Measurements from ENCODE around the gene MLKL.
"Not testable (repeated sequence)": the region's sequence is repeated elsewhere in the genome, so short reads cannot be mapped to it uniquely, and the experiment has no call there.

MLKL gene

DNA sequence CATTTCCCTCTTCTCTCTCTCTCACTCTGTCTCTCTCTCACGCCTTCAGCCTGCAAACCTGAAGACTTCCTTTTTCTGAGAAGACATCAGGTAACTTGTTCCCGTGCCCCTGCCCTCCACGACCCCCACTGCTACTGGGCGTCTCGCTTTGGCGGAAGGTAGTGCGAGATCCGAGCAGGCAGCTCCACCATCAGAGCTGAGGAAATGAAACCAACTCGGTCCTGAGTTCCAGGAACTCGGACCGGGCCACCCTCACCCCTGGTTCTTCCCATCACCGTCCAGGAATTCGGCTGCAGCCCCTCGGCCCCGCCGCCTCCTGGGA, 585 bp downstream of the MLKL start:
- DNase-seq (ENCODE audit: low read depth in 2 of 2), result peak in 1 of 2 donors; percentile 14

DNA sequence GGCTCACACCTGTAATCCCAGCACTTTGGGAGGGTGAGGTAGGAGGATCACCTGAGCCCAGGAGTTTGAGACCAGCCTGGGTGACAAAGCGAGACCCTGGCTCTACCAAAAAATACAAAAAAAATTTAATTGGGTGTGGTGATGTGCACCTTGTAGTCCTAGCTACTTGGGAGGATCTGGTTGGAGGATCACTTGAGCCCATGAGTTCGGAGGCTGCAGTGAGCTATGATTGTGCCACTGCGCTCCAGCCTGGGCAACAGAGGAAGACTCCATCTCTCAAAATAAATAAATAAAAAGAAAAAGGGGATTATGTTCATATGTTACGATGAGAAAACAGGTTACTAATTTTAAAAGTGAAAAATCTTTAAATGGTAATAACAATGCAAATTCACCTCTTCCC, 996 bp downstream of the MLKL start:
- DNase-seq (ENCODE audit: low read depth in 2 of 2), result no peak

DNA sequence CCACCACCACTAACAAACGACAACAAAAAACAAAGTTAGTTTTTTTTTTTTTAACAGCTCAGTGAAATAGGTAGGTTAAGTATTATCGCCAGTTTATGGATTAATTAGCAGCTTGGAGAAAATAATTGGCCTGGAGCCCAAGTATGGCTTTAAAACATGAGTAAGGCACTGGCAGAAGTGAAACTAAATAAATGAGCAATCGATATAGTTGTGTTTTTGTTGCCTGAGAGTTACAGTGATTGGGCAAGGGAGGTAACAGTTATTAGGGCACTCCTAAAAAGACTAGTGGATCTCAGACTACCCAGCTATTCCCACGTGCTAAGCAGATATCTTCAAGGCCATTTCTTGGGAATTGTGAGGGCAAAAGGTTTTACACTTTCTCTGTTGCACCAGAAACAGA, 2.4 kb downstream of the MLKL start:
- no peak for DNase-seq (ENCODE audit: low read depth in 2 of 2)

DNA sequence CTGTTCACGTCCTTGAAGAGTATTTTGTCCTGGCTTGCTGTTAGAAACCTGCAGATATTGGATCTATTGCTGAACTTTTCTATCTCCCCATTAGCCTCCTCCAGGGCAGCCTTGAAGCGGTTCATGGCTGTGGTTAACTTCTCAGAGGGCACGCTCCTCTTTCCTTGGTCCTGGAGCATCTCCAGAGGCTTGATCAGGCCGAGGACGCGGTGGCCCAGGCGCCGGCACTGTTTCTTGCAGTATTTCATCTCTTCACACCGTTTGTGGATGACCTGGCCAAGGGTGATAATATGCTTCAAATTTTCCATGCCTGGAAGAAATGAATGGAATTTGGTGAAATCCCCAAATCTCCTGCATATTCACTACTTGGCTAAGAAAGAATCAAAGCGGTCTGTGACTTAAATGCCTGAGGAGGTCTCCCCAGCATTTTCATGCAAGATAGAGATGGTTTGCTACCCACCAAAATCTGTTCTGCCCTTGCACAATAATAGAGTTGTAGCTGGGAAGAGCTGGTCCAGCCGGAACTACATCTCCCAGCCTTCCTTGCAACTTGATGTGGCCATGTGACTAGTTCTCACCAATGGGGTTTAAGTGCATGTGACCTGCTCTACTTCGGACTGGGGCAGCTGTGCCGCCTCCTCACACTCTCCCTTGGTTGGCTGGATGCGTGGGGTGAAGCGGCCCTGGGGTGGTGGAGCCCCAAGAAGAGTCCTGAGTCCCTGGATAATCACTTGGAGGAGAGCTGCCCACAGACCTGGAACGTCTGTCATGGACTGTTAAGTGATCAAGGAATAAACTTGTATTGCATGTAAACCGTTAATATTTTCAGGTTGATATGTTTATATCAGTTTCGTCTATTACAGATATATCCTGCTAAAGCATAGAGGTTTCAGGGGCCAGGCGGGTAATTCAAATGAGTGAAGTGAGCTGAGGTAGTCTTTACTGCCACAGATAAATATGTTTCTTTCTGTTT, 4.9 kb downstream of the MLKL start:
- peak; percentile 32 to 53 for DNase-seq (ENCODE audit: low read depth in 2 of 2)

DNA sequence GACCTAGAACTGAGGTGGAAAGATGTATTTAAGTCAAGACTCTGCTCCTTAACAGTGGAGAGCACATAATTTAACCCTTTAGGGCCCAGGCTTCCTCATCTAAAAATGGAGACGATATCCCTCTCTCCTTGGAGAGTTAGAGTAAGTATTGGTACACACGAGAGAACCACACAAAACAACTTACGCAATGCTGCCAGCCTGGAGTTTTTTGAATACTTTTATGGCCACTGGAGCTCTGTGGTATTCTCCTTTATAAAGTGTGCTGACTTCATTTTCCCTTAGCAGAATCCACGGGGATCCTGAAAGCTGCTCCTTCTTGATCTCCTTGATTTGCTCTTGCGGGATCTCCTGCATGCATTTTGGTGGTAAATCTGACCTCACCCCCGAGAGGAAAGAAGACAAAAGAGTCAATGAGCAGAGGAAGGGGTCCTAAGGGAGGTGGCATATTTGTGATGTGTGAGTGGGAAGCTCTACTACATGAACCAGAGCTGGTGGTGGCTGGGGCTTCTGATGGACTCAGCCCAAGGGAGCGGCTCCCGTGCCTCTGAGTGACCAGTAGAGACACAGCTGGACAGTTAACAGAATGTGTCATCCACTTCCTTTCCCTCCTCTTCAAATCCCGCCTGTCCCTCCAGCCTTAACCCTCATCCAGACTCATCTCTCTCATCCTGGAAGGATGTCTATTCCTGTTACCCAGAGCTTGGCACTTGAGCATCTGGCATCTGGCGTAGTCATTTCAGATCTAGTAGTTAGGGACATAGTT, 9.4 kb downstream of the MLKL start:
- DNase-seq (ENCODE audit: low read depth in 2 of 2), result no peak

DNA sequence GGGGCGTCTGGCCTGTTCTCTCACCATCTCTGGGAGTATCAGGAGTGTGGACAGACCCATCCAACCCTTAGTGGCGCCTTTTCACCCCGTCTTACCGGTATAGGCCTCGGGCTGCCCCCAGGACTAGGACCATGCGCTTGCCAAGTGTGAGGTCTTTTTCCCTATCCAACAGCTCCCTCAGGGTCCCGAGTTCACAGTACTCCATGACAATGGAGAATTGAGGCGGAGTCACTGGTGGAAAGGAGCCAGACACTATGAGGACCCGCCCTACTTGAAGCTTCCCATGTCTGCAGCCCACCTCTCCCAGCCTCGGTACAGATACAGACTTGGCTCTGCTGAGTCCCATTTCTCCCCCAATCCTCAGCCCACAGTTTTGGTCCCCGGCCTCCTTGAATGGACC, 18.1 kb downstream of the MLKL start:
- DNase-seq (ENCODE audit: low read depth in 2 of 2), result no peak

DNA sequence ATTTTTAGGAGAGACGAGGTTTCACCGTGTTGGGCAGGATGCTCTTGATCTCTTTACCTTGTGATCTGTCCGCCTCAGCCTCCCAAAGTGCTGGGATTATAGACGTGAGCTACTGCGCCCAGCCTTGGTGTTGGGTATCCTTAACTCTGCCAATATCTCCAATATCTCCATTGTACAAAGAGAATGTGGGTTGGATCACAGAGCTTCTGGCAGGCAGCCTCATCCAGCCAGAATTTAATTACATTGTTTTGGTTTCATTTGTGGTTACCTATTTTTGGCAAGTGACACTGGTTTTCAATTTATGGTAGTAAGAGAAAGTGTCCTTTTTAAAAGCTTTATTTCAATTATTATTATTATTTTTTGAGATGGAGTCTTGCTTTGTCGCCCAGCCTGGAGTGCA, 20.0 kb downstream of the MLKL start:
- no peak for DNase-seq (ENCODE audit: low read depth in 2 of 2)

DNA sequence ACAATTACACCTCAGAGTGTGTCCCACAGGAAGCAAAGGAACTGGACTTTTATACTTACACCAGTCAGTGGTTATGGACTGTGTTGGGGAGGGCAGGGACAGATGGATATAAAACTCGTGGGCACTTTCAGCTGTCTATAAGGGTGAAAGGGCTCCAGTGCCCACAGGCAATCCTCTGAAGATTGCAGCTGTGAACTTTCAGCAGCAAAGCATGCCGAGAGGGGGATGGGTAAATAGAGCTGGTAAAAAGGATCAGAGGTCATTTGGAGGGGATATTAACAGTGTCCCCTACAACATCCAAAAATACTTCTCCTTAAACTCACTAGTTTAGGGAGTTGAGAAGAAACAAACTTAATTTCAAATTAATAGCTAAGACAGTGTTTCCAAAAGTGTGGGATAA, 20.7 kb downstream of the MLKL start:
- DNase-seq (ENCODE audit: low read depth in 2 of 2), result no peak

DNA sequence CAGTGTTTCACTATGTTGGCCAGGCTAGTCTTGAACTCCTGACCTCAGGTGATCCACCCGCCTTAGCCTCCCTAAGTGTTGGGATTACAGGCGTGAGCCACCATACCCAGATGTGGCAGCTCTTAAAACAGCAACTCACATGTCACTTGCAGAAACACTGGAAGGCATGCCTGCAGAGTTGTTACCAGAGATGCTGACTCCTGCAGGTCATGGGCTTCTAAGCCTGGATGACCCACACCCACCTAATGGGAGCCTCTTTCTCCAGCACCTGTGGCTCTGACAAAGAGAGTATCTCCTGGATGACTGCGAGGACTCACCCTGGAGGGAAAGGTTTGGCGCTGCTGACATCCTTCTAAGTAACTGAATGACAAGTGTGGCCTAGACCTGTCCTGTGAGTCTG, 22.8 kb downstream of the MLKL start:
- DNase-seq (ENCODE audit: low read depth in 2 of 2), result no peak

DNA sequence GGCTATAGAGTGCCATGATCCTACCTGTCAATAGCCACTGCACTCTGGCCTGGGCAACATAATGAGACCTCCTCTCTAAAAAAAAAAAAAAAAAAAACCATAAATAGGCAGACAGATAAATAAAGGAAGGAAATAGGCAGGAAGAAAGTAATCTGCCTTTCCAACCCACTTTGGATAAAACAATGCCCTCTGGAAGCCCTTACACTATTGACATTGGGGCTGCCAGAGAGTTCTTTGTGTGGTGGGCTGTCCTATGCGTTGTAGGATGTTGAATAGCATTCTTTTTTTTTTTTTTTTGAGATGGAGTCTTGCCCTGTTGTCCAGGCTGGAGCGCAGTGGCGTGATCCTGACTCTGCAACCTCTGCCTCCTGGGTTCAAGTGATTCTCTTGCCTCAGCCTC, 26.8 kb downstream of the MLKL start:
- DNase-seq (ENCODE audit: low read depth in 2 of 2), result no peak

DNA sequence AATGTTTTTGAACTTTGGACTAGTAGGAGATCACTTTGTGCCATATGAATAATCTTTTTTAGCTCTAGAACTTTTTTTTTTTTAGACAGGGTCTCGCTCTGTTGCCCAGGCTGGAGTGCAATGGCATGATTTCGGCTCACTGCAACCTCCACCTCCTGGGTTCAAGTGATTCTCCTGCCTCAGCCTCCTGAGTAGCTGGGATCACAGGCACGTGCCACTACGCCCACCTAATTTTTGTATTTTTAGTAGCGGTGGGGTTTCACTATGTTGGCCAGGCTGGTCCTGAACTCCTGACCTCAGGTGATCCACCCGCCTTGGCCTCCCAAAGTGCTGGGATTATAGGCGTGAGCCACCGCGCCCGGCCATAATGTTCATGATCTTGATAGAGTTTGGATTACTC, 31.8 kb downstream of the MLKL start:
- not testable (repeated sequence) for DNase-seq (ENCODE audit: low read depth in 2 of 2)

DNA sequence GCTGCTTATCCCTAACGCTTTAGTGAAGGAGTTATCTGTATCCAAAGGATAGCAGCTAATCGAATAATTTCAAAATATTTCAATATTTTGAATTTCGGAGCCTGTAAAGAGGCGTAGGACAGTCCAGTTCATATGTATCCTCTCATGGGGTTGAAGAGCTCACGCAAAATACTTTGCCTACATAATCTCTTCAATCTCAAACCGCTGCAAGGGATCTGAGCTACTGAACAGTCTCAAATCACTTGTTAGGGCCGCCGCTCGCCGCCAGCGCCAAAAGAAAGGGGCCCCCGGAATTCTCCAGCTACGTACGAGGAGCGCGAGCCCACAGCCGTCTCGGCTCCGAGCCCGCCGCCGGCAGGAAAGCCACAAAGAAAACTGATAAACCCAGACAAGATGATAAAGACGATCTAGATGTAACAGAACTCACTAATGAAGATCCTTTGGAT, 33.4 kb downstream of the MLKL start:
- DNase-seq (ENCODE audit: low read depth in 2 of 2), result peak; percentile 7 to 15

DNA sequence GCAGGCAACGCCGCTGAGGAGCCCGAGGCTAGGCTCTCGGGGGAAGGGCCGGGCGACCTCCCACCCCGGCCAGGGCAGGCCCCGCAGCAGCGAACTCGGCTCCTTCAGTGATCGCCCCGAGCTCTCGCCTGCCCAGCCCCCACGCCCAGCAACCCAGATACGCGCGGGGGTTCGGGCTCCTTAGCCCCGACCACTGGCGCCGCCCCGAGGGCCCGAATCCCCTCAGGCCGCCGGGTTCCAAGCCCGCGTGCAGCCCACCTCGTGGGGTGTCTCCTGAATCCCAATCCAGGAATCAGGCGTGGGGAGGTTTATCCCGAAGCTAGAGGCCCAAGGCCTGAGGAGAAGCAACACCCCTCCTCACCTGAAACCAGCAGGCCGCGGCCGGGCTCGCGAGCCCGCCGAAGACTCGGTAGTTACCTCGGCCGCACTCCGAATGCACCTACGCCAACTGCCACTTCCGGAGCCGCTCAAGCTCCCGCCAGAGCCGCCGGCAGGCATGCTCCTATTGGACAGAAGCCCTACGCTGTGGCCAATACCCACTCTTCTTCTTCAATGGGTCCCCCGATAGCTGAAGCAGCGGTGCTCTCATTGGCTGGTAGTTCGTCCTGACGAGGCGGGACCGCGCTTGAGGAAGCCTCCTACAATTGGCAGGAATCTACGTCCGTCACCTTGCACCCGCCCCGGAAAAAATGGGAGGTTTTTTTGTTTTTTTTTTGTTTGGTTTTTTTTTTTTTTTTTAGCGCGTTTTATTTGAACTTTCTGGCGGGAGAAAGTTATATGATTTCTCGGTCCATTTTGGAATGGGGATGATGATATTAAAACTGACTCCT, 34.0 kb downstream of the MLKL start, which contains the start of gene RFWD3:
RFWD3 (minus strand) TSS at position 453 of the 830 bp plus-strand sequence. CDS start 5,428 bp downstream, outside the sequence.
- DNase-seq (ENCODE audit: low read depth in 2 of 2), result peak; percentile 94 to 97

DNA sequence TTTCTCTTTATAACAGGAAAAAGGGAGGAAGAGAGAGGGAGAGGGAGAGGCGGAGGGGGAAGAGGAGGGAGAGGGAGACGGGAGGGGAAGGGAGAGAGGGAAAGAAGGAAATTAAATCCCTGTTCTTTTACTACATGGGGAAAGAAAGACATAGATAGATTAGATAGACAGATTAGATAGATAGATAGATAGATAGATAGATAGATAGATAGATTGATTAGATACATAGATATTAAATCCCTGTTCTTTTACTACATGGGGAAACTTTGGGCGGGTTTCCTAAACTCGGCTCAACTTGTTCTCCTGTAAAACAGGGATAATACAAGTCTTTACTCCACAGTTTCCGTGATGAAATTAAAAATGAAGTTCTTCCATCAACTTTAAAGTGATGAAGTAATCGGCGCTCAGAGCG, 34.6 kb downstream of the MLKL start:
- no peak for DNase-seq (ENCODE audit: low read depth in 2 of 2)

DNA sequence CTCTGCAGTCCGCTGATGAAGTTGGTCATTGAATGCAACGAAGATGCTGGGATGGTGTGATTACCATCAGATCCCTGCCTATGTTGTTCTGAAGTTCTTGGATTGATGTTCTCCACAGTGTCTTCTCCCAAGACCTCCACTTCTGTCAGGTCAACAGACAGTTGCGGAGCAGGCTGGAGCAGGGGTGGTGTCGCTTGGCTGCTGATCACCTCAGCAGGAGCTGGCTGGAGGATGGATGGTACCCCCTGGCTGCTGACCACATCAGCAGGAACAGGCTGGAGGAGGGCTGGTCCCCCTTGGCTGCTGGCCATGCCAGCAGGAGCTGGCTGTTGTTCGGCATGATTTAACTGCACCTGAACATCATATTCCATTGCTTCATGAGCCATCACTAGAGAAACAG, 39.6 kb downstream of the MLKL start:
- DNase-seq (ENCODE audit: low read depth in 2 of 2), result no peak

DNA sequence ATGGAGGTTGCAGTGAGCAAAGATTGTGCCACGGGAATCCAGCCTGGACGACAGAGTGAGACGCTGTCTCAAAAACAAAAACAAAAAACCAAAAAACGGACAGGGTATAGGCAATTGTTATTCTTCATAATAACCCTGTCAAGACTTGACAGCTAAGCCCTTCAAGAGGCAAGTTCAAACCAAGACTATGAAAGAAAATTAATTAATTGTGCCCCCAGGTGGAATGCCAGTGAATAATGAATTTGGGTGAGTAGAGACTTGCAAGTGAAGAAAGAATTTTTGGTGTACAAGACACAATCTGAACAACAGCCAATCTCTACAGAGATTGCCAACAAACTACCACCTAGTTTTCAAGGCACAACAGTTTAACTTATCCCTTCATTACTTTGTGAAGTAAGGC, 40.3 kb downstream of the MLKL start:
- DNase-seq (ENCODE audit: low read depth in 2 of 2), result no peak

DNA sequence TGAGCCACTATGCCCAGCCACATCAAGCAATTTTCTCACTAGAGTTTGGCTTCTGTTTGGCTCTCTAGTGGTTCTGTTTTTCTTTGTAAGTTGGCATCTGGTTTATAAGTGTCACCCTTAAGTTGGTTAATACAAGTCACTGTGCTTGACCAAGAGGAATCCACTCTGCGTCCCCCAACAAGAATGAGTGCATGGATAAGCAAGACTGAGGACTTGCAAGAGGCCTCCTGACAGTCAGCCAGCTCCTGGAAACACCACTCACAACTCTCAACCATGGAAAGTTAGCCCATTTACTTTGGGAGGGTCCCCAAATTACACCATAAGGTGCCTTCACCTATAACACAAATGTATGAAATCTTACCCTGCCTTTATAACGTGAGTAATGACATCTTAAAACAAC, 41.6 kb downstream of the MLKL start:
- DNase-seq (ENCODE audit: low read depth in 2 of 2), result no peak

DNA sequence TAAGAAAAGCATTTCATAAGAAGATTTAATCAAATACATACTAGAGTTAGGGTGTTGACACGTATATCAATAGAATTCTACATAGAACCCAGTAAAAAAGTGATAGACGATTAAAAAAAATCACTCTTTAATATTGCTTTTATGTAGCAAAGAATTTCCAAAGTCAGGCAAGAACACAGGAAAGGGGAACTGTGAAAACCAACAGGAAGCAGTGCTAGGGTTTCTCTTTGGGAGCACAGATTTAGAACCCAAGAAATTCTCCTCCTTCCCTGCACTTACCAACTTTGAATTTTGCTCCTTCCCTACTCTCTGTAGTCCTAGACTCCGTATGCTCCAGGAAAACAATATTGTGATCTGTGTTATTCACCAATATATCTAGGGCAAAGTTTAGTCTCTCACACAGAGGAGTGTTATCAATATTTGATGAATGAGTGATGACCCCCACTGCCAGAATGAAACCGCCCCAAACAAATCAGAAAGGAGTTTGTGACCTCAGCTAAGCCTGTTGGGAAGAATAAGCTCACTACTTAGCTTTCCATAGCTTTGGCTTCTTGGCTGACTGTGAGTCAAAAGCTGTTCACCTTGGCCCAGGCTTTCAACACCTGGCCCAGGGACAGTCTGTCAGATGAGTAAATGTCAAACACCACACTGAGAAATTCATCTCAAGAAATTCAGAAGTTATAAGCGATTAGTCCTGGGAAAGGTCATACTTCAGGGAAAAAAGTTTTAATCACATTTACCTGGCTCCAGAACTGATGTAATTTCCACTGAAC, 42.6 kb downstream of the MLKL start:
- no peak for DNase-seq (ENCODE audit: low read depth in 2 of 2)

DNA sequence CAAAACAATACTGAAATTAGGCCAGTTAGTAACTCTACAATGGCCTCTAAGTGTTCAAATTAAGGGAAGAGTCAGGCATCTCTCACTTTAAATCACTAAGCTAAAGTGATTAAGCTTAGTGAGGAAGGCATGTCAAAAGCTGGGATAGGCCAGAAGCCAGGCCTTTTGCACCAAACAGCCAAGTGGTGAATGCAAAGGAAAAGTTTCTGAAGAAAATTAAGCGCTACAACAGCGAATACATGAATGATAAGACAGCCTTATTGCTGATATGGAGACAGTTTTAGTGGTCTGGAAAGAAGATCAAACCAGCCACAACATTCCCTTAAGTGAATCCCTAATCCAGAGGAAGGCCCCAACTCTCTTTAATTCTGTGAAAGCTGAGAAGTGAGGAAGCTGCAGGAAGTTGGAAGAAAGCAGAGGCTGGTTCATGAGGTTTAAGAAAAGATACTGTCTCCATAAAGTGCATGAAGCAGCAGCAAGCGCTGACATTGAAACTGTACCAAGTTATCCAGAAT, 46.1 kb downstream of the MLKL start:
- DNase-seq (ENCODE audit: low read depth in 2 of 2), result no peak

DNA sequence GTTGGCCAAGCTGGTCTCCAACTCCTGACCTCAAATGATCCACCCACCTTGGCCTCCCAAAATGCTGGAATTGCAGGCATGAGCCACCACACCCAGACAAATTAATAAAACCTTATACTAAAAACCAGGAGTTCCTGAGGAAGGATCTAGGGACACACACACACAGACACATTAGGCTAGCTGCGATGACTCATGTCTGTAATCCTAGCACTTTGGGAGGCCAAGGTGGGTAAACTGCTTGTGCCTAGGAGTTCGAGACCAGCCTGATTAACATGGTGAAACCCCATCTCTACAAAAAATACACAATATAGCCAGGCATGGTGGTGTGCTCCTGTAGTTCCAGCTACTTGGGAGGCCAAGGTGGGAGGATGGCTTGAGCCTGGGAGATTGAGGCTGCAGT, 47.8 kb downstream of the MLKL start:
- not testable (repeated sequence) for DNase-seq (ENCODE audit: low read depth in 2 of 2)

DNA sequence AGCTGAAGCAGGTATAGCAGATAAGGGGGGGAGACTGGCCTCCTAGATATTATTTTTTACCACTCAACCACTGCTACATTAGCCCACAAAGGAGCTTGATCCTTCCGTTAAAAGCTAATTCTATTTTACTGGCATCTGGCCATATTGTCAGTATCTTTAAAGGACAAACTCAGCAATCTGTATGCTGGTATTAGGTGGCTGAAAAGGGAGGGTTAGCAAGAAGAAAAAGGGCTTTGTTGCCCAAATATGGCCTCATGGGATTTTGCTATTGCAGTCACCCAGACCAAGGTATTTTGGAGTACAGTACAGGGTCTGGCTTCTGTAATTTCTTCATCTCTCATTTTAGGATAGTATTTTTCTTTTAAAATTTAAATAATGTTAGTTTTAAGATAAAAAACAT, 48.4 kb downstream of the MLKL start:
- DNase-seq (ENCODE audit: low read depth in 2 of 2), result no peak

Measured in stimulated activated CD4-positive, alpha-beta T cell treated with anti-CD3 and anti-CD28 coated beads, Interleukin-15, amount 100 ng/mL, for 48 hours (primary cell).